HG03095 (cell line): ENCODE data around the gene KDM4E.
"Not testable (repeated sequence)": the region's sequence is repeated elsewhere in the genome, so short reads cannot be mapped to it uniquely, and the experiment has no call there.

ENCODE experiments used
- ATAC-seq: cut with Tn5 transposase; IDR thresholded peaks from one replicate; pipeline ENCODE4 v1.9.1; 2021; ENCODE audit warnings: moderate library complexity; ENCODE audit not compliant: unreplicated experiment

Gene KDM4E

GRCh38 chr11:95024958-95025357 lies at the start of gene KDM4E:
Gene KDM4E (plus strand): TSS chr11:95025258. CDS start chr11:95025558, 300 bp downstream.
- ATAC-seq: no peak

- ATAC-seq: no peak
Measured at GRCh38 chr11:94975599-94975998, 49.5 kb upstream of the KDM4E start.

GRCh38 chr11:94987378-94987777 lies 37.7 kb upstream of the KDM4E start:
- ATAC-seq: no peak

GRCh38 chr11:94988748-94989147 lies 36.3 kb upstream of the KDM4E start:
- no peak for ATAC-seq

- ATAC-seq: no peak
Measured at GRCh38 chr11:94993400-94993943, 31.6 kb upstream of the KDM4E start.

GRCh38 chr11:94997437-94997836 lies 27.6 kb upstream of the KDM4E start:
- ATAC-seq: no peak

GRCh38 chr11:94998285-94998684 lies 26.8 kb upstream of the KDM4E start:
- ATAC-seq: no peak

GRCh38 chr11:95003716-95004115 lies 21.3 kb upstream of the KDM4E start:
- ATAC-seq: no peak

- ATAC-seq: no peak
Measured at GRCh38 chr11:95005642-95006041, 19.4 kb upstream of the KDM4E start.

GRCh38 chr11:95011376-95011775 lies 13.7 kb upstream of the KDM4E start:
- ATAC-seq: no peak

- no peak for ATAC-seq
Measured at GRCh38 chr11:95014184-95014821, 10.8 kb upstream of the KDM4E start.

GRCh38 chr11:95016139-95016538 lies 8.9 kb upstream of the KDM4E start:
- no peak for ATAC-seq

GRCh38 chr11:95021468-95021867 lies 3.6 kb upstream of the KDM4E start:
- not testable (repeated sequence) for ATAC-seq

- ATAC-seq: not testable (repeated sequence)
Measured at GRCh38 chr11:95025594-95025993, 536 bp downstream of the KDM4E start.

- ATAC-seq: no peak
Measured at GRCh38 chr11:95028357-95028756, 3.3 kb downstream of the KDM4E start.

- ATAC-seq: no peak
Measured at GRCh38 chr11:95033051-95033450, 8.0 kb downstream of the KDM4E start.

- ATAC-seq: no peak
Measured at GRCh38 chr11:95035316-95035715, 10.3 kb downstream of the KDM4E start.

GRCh38 chr11:95037356-95038035 lies 12.4 kb downstream of the KDM4E start:
- ATAC-seq: not testable (repeated sequence)

- no peak for ATAC-seq
Measured at GRCh38 chr11:95042239-95042638, 17.2 kb downstream of the KDM4E start.

- no peak for ATAC-seq
Measured at GRCh38 chr11:95042906-95043305, 17.8 kb downstream of the KDM4E start.

- ATAC-seq: no peak
Measured at GRCh38 chr11:95044010-95044409, 19.0 kb downstream of the KDM4E start.

- ATAC-seq: no peak
Measured at GRCh38 chr11:95045812-95046211, 20.8 kb downstream of the KDM4E start.
